PFSK-1 (cell line): ENCODE measurements around the gene METTL1.
A peak's percentile ranks its signal among the peaks of the same experiment; 100 is the strongest.

Experiments
- FOXP2 ChIP-seq: optimal IDR thresholded peaks from 2 replicates; pipeline ENCODE3; 2011; ENCODE audit warnings: borderline replicate concordance, control low read depth, inconsistent platforms; ENCODE audit not compliant: insufficient read depth; ENCODE audit errors: extremely low read length, extremely low read depth
- POLR2AphosphoS5 ChIP-seq: IDR thresholded peaks from 2 replicates; pipeline ENCODE4 v1.6.1; 2012; ENCODE audit warnings: low read depth, mild to moderate bottlenecking, control low read depth, low read length, moderate library complexity
- SIN3A ChIP-seq: IDR thresholded peaks from 2 replicates; pipeline ENCODE4 v1.6.1; 2012; ENCODE audit warnings: mild to moderate bottlenecking, low read length, moderate library complexity, borderline replicate concordance; ENCODE audit not compliant: insufficient read depth
- TAF1 ChIP-seq: IDR thresholded peaks from 2 replicates; pipeline ENCODE4 v1.6.1; 2012; ENCODE audit warnings: low read length, control low read depth, borderline replicate concordance; ENCODE audit not compliant: insufficient read depth
- TF ChIP-seq, protein P1 (sequence below), 2 experiments: IDR thresholded peaks; 2 replicates each; pipeline versions ENCODE4 v1.6.1 to v1.8.0; 2011 to 2012; ENCODE audit warnings: low read depth in 2 of 2, low read length in 2 of 2, control low read depth in 1 of 2, inconsistent platforms in 1 of 2, mild to moderate bottlenecking in 1 of 2, moderate library complexity in 1 of 2; ENCODE audit not compliant: insufficient read depth in 1 of 2

The METTL1 gene

DNA sequence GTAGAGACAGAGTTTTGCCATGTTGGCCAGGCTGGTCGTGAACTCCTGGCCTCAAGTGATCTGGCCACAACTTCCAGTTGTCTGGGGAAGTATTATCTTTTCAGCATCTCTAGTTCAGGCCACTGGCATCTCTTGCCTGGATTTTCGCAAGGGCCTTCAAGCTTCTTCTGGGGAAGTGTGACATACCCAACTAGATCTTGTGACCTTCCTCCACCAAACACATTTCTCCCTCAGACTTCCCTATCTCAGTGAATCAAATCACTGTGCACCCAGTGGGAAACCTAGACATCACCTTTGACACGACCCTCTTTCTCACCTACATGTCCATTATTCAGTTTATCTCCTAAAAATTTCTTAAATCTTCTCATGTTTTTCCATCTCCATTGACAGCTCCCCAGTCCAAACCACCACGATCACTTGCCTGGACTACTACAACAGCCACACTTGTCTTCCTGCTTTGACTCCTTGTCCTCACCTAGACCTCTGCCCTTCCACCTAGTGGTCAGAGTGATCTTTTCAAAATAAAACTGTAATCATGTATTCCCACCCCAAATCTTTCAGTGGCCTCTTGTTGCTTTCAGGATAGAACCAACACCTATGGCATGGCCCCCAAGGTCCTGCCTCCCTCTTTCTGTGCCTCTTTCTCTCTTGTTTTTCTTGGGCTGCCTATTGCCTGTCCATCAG lies 3.8 kb upstream of the METTL1 start:
- TF ChIP-seq TAF1 (no peak), FOXP2 (no peak), SIN3A (no peak), POLR2AphosphoS5 (no peak)
- TF ChIP-seq, protein P1, sequence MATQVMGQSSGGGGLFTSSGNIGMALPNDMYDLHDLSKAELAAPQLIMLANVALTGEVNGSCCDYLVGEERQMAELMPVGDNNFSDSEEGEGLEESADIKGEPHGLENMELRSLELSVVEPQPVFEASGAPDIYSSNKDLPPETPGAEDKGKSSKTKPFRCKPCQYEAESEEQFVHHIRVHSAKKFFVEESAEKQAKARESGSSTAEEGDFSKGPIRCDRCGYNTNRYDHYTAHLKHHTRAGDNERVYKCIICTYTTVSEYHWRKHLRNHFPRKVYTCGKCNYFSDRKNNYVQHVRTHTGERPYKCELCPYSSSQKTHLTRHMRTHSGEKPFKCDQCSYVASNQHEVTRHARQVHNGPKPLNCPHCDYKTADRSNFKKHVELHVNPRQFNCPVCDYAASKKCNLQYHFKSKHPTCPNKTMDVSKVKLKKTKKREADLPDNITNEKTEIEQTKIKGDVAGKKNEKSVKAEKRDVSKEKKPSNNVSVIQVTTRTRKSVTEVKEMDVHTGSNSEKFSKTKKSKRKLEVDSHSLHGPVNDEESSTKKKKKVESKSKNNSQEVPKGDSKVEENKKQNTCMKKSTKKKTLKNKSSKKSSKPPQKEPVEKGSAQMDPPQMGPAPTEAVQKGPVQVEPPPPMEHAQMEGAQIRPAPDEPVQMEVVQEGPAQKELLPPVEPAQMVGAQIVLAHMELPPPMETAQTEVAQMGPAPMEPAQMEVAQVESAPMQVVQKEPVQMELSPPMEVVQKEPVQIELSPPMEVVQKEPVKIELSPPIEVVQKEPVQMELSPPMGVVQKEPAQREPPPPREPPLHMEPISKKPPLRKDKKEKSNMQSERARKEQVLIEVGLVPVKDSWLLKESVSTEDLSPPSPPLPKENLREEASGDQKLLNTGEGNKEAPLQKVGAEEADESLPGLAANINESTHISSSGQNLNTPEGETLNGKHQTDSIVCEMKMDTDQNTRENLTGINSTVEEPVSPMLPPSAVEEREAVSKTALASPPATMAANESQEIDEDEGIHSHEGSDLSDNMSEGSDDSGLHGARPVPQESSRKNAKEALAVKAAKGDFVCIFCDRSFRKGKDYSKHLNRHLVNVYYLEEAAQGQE (IDR thresholded peaks at IDR 0.05; ENCODE audit: insufficient read depth in 1 of 2, low read depth in 2 of 2, low read length in 2 of 2): no peak

DNA sequence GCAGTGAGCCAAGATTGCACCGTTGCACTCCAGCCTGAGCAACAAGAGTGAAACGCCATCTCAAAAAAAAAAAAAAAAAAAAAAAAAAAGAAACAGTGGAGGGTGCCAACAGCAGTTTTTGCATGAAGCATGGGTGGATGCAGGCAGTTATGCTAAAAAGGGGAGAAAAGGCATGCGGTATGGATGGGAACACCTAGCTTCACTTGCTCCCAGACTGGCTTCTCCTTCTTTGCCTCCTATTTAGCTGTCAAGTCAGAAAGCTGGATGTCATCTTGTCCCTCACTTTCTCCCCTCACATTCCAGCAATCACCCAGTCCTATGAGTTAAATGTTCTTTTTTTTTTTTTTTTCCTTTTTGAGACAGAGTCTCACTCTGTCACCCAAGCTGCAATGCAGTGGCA lies 3.1 kb upstream of the METTL1 start:
- TF ChIP-seq TAF1 (no peak), POLR2AphosphoS5 (no peak), SIN3A (no peak), FOXP2 (no peak)
- TF ChIP-seq, protein P1 (IDR thresholded peaks at IDR 0.05; ENCODE audit: insufficient read depth in 1 of 2, low read depth in 2 of 2, low read length in 2 of 2): no peak

DNA sequence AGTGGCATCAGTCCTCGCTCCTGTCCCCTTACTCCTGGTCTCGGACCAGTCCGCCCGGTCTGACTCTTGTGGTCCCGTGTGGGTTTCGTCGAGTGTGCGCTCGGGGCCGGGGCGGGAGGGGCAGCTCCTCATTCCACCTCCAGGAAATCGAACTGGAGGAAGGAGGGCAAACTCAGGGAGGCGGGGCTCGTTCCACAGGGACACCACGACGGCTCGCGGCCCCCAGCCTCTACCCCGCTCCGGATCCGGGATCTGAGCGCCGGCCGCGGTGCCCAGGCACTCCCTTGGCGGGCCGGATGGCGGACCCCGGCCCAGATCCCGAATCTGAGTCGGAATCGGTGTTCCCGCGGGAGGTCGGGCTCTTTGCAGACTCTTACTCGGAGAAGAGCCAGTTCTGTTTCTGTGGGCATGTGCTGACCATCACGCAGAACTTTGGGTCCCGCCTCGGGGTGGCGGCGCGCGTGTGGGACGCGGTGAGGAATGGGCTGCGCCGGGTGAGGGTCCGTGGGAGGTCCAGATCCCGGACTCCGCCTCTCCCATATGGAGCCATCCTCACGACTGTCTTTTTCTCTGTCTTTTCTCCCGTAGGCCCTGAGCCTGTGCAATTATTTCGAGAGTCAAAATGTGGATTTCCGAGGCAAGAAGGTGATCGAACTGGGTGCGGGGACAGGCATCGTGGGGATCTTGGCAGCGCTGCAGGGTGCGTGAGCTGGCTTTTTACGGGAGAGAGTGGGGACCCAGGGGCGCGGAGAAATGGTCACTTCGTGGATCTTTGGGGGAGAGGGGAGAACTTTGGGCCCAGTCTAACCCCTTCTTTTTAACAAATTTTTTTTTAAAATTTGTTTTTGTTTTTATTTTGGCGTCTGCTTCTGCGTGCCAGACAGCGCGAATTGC lies 771 bp upstream of the METTL1 start, which contains the start of gene EEF1AKMT3:
TSS of gene EEF1AKMT3 (plus strand) at position 186 of the 894 bp plus-strand sequence. CDS start at position 297, 111 bp downstream.
- no peak for TF ChIP-seq TAF1
- TF ChIP-seq SIN3A: 0 out of 2 replicates have a peak, but pooled peaks have one; percentile 12

DNA sequence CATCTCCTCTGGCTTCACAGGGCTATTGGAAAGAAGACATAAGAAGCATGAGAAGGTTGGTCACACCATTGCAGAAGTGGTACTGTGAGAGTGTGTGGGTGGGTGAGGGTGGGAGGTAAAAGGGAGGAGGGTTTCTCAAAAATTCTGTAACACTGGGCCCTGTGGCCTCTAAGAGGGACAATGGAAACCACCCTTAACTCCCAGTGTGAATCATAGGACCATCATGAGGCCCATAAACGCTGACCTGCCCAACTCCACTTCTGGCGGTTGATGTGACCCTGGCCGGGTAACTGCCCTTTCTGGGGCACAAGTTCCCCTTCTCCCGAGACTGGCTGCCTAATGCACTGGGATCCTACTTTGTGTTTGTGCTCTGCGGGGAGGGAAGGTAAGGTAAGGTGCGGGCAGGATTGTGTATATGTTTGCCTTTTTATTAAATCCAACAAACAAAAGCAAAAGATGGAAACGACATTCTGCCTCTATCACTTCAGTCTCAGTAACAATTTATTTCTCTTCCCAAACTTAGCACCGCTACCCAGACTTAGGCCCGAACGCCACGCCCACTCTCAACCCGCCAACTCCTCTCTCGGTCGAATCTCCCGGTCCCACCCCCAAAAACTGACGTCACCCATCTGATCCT lies 551 bp downstream of the METTL1 start:
- TF ChIP-seq, protein P1 (IDR thresholded peaks at IDR 0.05; ENCODE audit: insufficient read depth in 1 of 2, low read depth in 2 of 2, low read length in 2 of 2): no peak
- no peak for TF ChIP-seq POLR2AphosphoS5
- no peak for TF ChIP-seq SIN3A
- no peak for TF ChIP-seq FOXP2
- no peak for TF ChIP-seq TAF1

DNA sequence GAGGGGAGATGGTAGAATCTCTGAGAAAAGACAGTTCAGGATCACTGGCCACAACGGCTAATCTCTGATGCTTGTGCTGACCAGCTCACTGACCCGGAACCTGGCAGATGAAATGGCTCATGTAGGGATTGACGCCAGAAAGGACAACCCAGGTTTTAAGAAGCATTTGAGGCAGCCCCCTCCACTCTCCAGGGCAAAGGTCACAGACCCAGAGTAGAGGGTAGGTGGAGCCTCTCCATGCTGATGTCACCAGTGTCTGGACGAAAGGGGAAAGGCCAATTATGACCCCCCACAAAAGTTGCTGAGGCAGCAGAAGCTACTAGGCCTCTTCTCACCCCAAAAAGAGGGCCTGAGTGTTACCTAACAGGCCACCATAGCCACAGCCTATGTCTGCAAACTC lies 1.2 kb downstream of the METTL1 start:
- no peak for TF ChIP-seq FOXP2
- TF ChIP-seq, protein P1 (IDR thresholded peaks at IDR 0.05; ENCODE audit: insufficient read depth in 1 of 2, low read depth in 2 of 2, low read length in 2 of 2): no peak
- no peak for TF ChIP-seq TAF1
- TF ChIP-seq SIN3A: no peak
- TF ChIP-seq POLR2AphosphoS5: no peak
